GM21786 (cell line): ENCODE data around the gene ASCL5.

Experiments used
- ATAC-seq: cut with Tn5 transposase; IDR thresholded peaks from one replicate; pipeline ENCODE4 v1.9.1; 2021; ENCODE audit not compliant: unreplicated experiment

ASCL5 gene

DNA sequence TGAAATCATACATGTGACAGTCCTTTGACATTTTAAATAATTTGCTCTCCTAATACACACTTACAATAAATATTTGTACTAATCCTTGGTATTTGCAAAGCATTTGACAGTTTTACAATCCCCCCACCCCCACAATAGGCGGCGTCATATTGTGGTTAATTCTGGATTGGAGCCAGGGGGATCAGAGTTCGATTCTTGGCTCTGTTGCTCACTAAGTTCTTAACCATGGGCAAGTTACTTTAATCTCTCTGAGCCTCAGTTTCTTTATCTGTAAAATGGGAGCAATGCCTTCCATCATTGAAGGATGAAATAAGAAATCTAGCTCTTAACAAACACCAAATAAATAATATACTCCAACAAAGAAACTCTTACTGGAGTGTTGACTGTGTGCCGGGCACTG lies 38.6 kb downstream of the ASCL5 start:
- no peak for ATAC-seq

DNA sequence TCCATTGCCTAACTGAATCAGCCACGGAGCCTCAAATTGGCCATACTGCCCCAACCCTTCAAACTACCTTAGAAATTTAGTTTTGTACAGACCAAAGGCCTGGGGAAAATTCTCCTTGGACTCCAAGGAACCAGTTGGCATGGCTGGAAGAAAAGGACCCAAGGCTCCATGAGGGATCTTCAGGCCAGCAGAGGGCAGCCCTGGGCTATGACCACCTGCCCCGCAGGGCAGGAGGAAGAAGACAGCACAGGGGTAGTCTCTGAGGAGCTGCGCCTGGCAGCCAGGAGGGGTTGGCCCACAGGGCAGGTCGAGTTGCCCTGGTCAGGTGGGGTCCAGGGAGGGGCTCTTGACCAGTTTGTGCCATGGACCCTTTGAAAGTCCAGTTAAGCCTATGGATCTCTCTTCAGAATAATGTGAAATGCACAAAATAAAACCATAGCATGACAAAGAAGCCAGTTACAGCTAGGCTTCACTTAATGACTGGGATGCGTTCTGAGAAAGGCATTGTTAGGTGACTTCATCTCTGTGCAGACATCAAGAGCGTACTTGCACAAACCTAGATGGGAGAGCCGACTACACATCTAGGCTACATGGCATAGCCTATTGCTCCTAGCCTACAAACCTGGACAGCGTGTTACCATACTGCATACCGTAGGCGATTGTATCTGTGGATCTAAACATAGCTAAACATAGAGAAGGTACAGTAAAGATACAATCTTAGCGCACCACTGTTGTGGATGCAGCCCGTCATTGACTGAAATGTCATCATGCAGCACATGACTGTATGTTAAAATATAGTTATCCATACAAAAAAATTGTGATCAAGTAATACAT lies 40.9 kb downstream of the ASCL5 start:
- no peak for ATAC-seq

DNA sequence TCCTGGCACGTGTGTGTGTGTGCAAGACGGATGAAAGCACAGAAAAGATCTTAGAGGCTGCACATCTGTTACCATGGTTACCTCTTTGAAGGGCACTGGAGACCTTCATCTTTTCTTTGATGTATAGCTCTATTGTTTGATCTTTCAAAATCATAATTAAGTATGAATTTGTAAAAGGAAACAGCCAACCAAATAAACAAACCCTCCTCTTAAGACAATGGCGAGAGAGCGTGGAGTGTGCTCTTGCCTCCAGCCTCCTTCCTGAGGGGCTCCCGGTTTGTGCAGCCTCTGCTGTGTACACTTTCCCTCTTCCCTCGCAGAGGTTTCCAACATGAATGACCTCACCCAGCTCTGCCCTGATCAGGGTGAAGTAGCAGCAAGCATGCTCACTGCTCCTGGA lies 42.7 kb downstream of the ASCL5 start:
- no peak for ATAC-seq

GRCh38 chr1:201083741-201084140 lies 43.2 kb downstream of the ASCL5 start:
- no peak for ATAC-seq

GRCh38 chr1:201080135-201080534 lies 46.8 kb downstream of the ASCL5 start:
- ATAC-seq: no peak

DNA sequence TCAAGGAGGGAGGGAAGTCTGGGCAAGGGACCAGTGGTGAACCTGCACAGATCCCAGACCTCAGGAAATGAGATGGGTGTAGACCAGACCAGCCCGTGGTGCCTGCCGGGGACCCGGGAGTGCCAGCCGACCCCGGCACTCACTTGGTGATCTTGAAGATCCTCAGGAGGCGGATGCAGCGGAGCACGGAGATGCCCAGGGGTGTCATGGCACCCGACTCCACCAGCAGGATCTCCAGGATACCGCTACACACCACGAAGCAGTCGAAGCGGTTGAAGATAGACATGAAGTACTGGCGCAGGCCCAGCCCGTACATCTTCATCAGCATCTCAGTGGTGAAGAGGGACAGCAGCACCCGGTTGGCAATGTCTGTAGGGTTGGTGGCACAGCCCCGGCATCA lies 49.2 kb downstream of the ASCL5 start:
- no peak for ATAC-seq

GRCh38 chr1:201077116-201077515 lies 49.9 kb downstream of the ASCL5 start:
- no peak for ATAC-seq

DNA sequence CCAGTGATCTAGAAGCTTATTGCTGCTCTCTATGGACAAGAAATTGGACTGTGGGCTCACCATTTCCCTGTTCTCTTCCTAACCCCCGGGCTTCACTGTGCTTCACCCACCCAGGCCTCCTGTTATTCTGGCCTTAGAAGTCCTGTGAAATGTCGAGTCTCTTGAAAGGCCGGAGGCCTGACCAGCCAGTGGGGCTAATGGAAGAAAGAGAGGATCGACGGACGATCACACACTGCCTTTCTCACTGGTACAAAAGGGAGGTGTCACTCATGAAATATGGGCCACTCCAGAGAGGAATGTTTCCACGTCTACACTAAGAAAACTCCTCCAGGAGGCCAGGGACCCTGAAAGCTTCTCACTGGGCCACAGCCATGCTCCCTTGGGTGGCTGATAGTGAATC lies 50.9 kb downstream of the ASCL5 start:
- no peak for ATAC-seq

DNA sequence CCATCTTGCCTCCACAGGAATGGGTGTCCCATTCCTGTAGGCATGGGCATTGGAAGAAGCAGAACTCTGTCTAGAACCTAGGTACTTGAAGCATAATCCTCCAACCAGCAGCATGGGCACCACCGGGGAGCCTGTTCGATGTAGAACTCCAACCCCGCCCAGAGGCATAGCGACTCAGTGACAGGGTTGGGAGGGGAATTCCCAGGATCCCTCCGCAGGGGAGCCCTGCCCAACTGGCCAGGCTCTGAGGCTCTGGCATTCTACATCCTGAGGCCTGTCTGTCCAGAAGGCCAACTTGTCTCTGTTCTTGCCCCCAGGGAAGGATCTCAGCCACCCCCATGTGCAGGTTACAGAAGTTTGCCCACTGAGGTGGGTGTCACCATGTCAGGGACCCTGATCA lies 53.0 kb downstream of the ASCL5 start:
- no peak for ATAC-seq

DNA sequence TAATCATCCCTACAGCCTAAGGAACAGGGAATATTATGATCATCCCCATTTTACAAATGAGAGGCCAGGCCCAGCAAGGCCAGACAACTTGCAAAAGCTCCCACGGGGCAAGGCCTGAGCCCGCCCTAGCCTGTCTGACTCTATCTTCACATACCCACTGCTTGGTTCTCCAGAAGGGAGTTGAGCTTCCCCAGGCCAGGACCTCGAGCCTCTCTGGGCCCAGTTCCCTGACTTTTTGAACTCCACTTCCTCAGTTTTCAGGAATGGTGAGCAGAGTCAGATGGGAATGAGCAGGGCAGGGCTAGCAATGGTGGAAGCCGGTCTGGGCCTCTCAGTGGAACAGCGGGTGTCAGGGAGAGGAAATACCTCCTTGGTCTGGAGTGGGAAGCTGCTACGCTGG lies 54.1 kb downstream of the ASCL5 start:
- ATAC-seq: no peak

DNA sequence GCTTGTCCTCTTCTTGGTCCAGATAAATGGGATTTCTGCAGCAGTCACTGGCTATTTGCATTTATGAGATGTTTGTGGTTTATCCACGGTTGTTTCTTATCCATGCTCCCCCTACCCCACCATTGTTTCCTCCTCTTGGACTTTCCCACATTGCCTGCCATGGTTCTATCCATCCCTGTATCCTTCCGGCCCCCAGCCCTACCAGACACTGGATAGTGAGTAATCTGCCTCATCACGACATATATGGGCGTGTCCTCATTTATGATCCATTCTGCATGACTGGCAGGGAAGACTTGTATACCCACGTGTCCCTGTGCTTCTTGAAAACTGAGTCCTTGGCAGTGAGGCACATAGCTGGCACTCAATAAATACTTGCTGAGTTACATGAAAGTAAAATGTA lies 54.8 kb downstream of the ASCL5 start:
- no peak for ATAC-seq

DNA sequence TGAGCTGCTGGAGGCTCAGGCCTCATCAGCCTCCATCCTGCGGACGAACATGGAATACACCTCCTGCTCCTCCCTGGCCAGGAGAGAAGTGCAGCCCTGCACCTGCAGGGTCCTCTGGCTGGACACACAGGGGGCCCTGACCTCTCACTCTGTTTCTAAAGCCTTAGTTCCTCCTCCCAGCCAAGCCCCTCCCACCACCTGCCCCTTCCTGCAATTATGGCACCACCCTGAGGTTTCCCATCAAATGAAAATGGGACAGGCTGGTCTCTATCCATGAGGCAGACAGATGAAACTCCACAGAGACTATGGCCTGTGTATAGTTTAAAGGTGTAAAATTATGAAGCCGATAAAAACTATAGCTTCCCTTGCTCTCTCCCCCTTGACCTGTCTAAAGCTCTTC lies 57.3 kb downstream of the ASCL5 start:
- ATAC-seq: no peak

GRCh38 chr1:201068976-201069375 lies 58.0 kb downstream of the ASCL5 start:
- no peak for ATAC-seq

DNA sequence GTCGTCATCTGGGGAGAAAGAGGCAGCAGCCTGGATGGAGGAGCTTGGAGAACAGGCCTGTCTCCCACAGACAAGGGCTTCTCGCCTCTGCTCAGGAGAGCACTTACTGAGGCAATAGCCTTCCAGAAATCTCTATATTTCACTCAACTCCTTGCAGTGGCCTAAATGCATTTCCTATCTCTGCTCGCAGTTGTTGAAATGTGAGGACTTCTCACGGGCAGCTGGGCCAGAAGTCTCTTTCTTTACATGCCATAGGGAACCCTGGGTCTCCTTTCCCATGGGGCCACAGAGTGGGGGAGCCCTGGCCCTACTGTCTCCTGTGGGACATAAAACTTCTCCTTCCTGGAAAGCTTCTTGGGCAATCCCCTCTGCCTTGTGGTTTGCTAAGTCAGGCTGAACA lies 60.0 kb downstream of the ASCL5 start:
- ATAC-seq: no peak

DNA sequence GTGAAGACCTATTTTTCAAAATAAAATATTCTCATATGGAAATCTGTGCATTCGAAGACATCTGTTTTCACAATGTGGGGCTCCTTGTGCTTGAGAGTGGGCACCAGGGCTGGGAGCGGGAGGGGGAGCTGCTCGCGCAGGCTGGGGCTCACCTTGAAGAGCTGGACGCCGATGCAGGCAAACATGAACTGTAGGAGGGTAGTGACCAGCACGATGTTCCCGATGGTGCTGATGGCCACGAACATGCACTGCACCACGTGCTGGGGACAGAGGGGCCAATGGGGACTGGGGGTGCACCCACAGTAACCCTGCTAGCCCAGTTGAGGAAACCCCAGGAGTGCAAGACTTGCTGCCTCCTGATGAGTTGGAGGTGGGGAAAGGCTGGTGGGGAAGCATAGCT lies 61.3 kb downstream of the ASCL5 start:
- no peak for ATAC-seq

GRCh38 chr1:201064806-201065205 lies 62.2 kb downstream of the ASCL5 start:
- ATAC-seq: no peak
